Smooth muscle cell of bladder (primary cell): ENCODE data around the gene PDPN. TPM values are rescaled to one million over a fixed set of nuclear protein-coding genes. Genes with fewer than 3 reads are reported as not detected.

ENCODE experiments used
- total RNA-seq: library from RNA; depleted of rRNA; stranded (reverse); fragments of >200 nt; gene quantifications from 2 replicates; pipeline ENCODE4 v1.2.3, GENCODE V29; 2014

Gene PDPN, protein sequence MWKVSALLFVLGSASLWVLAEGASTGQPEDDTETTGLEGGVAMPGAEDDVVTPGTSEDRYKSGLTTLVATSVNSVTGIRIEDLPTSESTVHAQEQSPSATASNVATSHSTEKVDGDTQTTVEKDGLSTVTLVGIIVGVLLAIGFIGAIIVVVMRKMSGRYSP
- total RNA-seq = 102 and 144 TPM in 2 replicates

DNA sequence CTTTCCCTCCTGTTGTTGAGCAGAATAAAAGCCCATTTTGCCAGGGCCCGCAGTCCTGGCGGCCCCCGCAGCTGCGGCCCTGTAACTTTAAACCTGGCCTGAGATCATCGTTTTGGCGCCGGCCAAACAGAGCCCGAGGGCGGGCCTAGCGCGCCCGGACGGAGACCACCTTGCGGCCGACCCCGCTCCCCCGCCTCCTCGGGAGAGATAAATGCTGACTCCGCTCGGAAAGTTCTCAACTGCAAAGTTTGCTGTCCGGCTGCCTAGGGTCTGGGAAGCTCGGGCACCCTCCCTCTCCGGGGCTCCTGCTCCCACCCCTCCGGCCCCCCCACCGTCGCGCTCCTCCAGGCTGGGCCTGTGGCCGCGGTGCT lies at the start of gene PDPN:
TSS of gene PDPN (plus strand) at position 238 of the 371 bp plus-strand sequence. CDS start 202 bp downstream, outside the sequence.

Other genes starting within 250 kb of the PDPN start
- not detected in 2 replicates for gene PRAMEF14, start 236.7 kb upstream of the PDPN start, total RNA-seq
- not detected in 2 replicates for gene PRAMEF19, start 211.9 kb upstream of the PDPN start, total RNA-seq
- not detected in 2 replicates for gene PRAMEF17, start 194.2 kb upstream of the PDPN start, total RNA-seq
- not detected in 2 replicates for gene PRAMEF20, start 173.4 kb upstream of the PDPN start, total RNA-seq
- 0.09 and 0.28 TPM in 2 replicates for gene LRRC38, start 69.8 kb upstream of the PDPN start, total RNA-seq
- 7.0 and 9.9 TPM in 2 replicates for gene PRDM2, start 116.4 kb downstream of the PDPN start, total RNA-seq